Nephron progenitor cell (in vitro differentiated cells): ENCODE results near the gene ZNF862.

Experiments
- DNase-seq: peaks from one replicate; pipeline ENCODE4 v3.0.0; 2021
- H3K27ac Mint-ChIP-seq: 2 replicates; pipeline ENCODE4 v1.8.0; 2021; ENCODE audit warnings: mild to moderate bottlenecking, moderate library complexity, mixed read lengths
- H3K27me3 Mint-ChIP-seq: 2 replicates; pipeline ENCODE4 v1.8.0; 2021; ENCODE audit warnings: mild to moderate bottlenecking, low read depth, mixed read lengths; ENCODE audit not compliant: poor library complexity
- H3K36me3 Mint-ChIP-seq: 2 replicates; pipeline ENCODE4 v1.8.0; 2021; ENCODE audit warnings: low read depth, mixed read lengths
- H3K4me1 Mint-ChIP-seq: 2 replicates; pipeline ENCODE4 v1.8.0; 2021; ENCODE audit warnings: mixed read lengths
- H3K4me3 Mint-ChIP-seq: 2 replicates; pipeline ENCODE4 v1.8.0; 2021; ENCODE audit warnings: mild to moderate bottlenecking, moderate library complexity, mixed read lengths
- H3K9me3 Mint-ChIP-seq: 2 replicates; pipeline ENCODE4 v1.8.0; 2021; ENCODE audit warnings: mild to moderate bottlenecking, moderate library complexity, mixed read lengths
- CTCF ChIP-seq: fragments of 200-600 bp; sonication (generic); IDR thresholded peaks from 2 replicates; pipeline ENCODE4 v1.5.0; 2021; ENCODE audit warnings: antibody characterized with exemption

ZNF862 gene

GRCh38 chr7:149864751-149865150 is 26.6 kb downstream of the ZNF862 start:
- Mint-ChIP-seq H3K36me3 (peaks cover 22% of the 10 kb centered on the region), H3K4me1 (peaks cover 3% of the 10 kb centered on the region), H3K27me3 (peaks cover 3% of the 10 kb centered on the region), H3K9me3 (no peaks in the 10 kb centered on the region), H3K27ac (no peak overlapping the region), H3K4me3 (no peak overlapping the region)
- no peak for DNase-seq
- TF ChIP-seq CTCF = no peak

- Mint-ChIP-seq H3K36me3 (peaks cover 16% of the 10 kb centered on the region), H3K9me3 (no peaks in the 10 kb centered on the region), H3K4me1 (peaks cover 3% of the 10 kb centered on the region), H3K4me3 (no peak overlapping the region), H3K27me3 (peaks cover 3% of the 10 kb centered on the region), H3K27ac (no peak overlapping the region)
- no peak for DNase-seq
- no peak for TF ChIP-seq CTCF
Observed at GRCh38 chr7:149865437-149865836, 27.3 kb downstream of the ZNF862 start.

- Mint-ChIP-seq H3K27ac (no peak overlapping the region), H3K9me3 (no peaks in the 10 kb centered on the region), H3K4me1 (peaks cover 3% of the 10 kb centered on the region), H3K36me3 (peaks cover 12% of the 10 kb centered on the region), H3K4me3 (no peak overlapping the region), H3K27me3 (peaks cover 4% of the 10 kb centered on the region)
- TF ChIP-seq CTCF = no peak
- no peak for DNase-seq
Observed at GRCh38 chr7:149866139-149866778, 28.1 kb downstream of the ZNF862 start.

- peaks cover 4% of the 10 kb centered on the region for H3K27me3 Mint-ChIP-seq
- peaks cover 7% of the 10 kb centered on the region for H3K36me3 Mint-ChIP-seq
- H3K4me3 Mint-ChIP-seq = no peak overlapping the region
- no peak for TF ChIP-seq CTCF
- H3K27ac Mint-ChIP-seq = peak overlapping the region; percentile 40
- no peak for DNase-seq
- no peaks in the 10 kb centered on the region for H3K9me3 Mint-ChIP-seq
- peaks cover 8% of the 10 kb centered on the region for H3K4me1 Mint-ChIP-seq
Observed at GRCh38 chr7:149866779-149867447, 28.7 kb downstream of the ZNF862 start.

- Mint-ChIP-seq H3K36me3 (peaks cover 3% of the 10 kb centered on the region), H3K9me3 (no peaks in the 10 kb centered on the region), H3K27me3 (peaks cover 8% of the 10 kb centered on the region), H3K4me3 (no peak overlapping the region), H3K27ac (peak overlapping the region; percentile 68), H3K4me1 (peaks cover 17% of the 10 kb centered on the region)
- no peak for TF ChIP-seq CTCF
- no peak for DNase-seq
Observed at GRCh38 chr7:149867762-149868622, 29.8 kb downstream of the ZNF862 start.
